Stimulated activated CD4-positive, alpha-beta T cell treated with anti-CD3 and anti-CD28 coated beads, TNF-alpha, amount 100 ng/mL, for 48 hours (primary cell): Measurements from ENCODE around the gene JUND.
A peak's percentile ranks its signal among the peaks of the same experiment; 100 is the strongest.

Experiments used
- DNase-seq, 3 donors: peaks; one replicate each; pipeline ENCODE4 v3.0.0-alpha.2; 2020; ENCODE audit warnings: low read depth in 3 of 3

The JUND gene

DNA sequence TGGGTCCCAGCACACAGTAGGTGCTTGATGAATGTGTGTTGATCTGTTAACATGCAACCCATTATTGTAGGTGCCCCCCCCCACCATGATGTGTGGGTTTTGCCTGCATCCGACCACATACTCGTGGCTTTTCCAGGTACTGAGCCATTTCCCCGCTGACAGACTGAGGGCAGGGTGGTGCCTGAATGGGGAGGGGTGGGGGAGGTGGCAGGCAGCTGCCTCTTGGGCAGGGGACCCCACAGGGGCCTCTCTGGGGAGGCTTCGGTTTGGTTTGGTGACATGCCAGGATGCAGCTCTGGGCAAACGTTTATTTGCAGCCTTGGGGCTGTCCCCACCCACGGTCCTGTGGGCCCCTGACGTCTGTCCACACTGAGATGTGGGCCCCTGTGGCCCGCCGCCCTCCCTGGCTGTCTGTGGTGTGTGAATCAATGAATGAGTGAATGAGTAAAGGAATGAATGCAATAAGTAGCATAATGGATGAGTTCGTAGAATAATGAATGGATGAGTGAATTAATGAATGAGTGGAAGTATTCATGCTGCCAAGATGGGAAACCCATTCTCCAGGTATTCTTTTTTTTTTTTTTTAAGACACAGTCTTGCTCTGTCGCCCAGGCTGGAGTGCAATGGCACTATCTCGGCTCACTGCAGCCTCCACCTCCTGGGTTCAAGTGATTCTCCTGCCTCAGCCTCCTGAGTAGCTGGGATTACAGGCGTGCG is 9.0 kb upstream of the JUND start:
- peak; percentile 85 to 95 (median 88) for DNase-seq

DNA sequence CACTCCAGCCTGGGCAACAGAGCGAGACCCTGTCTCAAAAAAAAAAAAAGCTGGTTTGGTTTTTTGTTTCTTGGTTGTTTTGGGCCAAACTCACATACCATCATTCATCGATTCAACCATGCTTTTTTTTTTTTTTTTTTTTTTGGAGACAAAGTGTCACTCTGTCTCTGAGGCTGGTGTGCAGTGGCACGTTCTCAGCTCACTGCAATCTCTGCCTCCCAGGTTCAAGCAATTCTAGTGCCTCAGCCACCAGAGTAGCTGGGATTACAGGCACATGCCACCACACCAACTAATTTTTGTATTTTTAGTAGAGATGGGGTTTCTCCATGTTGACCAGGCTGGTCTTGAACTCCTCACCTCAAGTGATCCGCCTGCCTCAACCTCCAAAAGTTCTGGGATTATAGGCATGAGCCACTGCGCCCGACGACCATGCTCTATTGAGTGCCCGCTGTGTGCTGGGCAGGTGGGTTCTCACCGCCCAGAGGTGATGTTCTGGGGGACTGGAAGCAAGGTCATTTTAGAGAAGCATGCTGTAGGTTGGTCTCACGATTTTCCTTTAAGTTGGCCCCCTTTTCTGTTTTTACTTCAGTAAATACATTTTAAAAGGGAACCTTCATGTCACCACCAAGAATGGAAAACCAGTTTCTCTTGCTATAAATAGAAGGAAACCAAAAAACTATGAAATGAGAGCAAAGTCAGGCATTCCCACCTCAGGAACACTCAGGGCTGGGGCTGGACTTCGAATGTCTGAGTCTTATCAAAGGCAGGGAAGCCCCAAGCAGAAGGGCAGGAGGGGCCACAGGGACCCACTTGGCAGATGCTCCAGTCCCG is 8.3 kb upstream of the JUND start:
- no peak for DNase-seq

DNA sequence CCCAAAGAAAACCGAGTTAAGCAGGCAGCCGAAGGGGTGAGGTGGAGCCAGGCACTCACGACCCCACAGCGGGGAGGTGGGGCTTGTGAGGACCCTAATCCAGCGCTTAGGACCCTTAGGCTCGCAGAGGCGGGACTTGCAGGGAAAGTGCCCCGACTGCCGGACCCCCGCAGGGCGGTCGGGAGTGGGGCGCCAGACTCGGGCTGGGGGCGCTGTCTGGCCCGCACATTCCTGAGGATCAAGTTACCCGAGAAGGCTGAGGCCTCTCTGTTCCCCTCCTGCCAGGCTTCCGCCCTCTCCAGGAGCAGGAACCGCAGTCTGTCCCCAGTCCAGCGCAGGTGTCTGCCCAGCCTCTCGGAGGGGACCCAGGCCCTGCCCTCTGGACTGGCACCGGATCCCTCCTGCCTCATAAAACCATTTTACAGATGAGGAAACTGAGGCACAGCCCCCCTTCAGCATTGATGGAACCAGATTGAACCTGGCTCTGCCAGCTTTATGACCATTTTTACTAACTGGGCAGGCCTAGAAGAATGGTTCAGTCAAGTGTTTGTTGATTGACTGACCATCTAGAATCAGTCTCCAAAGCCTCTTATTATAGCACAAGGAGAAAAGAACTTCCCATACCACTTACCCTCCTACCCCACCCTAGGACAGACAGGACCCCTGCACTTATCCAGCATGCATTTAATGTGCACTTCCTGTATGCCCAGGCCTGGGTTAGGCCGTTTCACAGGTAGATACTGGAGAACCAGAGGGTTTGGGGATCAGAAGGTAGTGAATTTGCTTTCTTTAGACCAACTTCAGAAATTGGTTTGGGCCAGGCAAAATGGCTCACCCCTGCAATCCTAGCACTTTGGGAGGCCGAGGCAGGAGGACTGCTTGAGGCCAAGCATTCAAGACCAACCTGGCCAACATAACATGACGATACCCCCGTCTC is 6.7 kb upstream of the JUND start:
- no peak for DNase-seq

DNA sequence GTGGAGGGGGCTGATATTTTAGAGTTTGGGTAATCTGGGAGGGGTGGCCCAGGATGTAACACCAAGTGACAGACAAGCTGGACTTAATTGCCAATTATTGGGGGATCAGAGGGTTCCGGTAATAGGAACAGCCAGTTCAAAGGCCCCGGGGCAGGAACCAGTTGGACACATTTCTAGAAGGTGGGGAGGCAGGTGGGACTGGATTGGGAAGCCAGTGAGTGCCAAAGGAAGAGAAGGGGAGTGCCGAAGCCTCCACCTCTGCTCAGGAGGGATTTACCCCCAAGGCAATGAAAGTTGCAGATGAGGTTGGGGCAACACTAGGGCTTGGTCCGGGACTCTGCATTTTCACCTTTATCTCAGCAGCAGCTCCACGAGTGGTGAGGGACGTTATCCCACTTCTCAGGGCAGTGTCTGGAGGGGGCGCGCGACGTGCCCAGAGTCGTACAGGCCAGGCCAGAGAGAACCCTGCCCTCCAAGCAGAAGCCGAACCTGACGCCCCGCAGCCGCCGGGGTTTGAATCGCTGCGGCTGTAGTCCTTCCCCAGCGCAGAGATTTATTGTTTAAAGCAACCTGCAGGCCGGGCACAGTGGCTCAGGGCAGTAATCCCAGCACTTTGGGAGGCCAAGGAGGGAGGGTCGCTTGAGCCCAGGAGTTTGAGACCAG is 5.7 kb upstream of the JUND start:
- no peak for DNase-seq

DNA sequence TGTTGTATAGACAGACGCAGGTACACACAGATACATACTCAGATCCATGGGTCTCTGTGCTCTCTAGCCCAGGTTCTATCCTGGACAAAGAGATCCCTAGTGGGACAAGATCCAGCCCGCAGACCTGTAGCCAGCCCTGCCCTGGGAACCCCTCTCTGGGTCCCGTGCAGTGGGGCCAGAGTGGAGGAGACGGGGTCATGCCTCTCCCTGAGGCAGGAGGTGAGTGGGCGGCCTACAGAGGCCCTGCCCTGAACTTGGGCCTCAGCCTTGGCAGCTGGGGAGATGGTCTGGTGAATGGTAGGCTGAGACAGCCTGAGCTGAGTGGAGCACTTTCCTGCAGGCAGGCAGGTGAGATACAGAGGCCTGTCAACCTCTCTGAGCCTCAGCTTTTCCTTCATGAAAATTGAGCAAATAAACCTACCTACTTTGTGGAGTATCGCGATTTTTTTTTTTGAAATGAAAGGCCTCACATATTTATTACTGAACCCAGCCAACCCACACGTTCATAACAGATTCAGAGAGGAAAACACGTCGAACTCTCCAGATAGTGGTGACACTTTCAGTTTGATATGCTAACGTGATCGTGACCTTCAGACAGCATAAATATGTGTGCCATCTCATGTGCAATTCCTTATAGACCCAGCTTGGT is 3.4 kb upstream of the JUND start:
- peak in 1 of 3 donors; percentile 65 for DNase-seq

DNA sequence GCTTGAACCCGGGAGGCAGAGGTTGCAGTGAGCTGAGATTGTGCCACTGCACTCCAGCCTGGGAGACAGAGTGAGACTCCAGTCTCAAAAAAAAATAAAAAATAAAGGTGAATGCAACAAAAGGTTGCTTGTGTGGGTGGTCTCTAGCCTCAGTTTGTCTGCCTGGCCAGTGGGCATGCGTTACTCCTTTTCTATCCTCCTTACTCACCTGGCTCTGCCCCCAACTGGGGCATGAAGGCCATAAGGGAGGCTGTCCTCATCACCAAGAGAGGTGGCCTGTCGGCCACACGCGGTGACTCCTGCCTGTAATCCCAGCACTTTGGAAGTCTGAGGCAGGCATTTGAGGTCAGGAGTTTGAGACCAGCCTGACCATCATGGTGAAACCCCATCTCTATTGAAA is 1.9 kb upstream of the JUND start:
- no peak for DNase-seq

DNA sequence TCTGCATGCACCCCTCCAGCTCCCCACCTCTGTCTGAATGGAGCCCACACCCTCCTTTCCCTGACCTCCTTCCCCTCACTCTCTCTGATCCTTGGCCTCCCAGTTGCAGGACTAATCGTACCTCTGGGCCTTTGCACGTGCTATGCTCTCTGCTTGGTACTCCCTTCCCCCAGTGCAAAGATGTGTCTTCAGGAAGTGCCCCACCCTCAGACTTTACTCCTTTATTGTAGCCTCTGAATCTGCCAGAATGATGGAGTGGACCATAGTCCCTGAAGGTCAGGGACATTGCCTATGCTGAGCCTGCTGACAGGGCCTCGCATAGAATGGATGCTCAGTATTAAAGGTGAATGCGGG is 1.3 kb upstream of the JUND start:
- DNase-seq, result no peak

DNA sequence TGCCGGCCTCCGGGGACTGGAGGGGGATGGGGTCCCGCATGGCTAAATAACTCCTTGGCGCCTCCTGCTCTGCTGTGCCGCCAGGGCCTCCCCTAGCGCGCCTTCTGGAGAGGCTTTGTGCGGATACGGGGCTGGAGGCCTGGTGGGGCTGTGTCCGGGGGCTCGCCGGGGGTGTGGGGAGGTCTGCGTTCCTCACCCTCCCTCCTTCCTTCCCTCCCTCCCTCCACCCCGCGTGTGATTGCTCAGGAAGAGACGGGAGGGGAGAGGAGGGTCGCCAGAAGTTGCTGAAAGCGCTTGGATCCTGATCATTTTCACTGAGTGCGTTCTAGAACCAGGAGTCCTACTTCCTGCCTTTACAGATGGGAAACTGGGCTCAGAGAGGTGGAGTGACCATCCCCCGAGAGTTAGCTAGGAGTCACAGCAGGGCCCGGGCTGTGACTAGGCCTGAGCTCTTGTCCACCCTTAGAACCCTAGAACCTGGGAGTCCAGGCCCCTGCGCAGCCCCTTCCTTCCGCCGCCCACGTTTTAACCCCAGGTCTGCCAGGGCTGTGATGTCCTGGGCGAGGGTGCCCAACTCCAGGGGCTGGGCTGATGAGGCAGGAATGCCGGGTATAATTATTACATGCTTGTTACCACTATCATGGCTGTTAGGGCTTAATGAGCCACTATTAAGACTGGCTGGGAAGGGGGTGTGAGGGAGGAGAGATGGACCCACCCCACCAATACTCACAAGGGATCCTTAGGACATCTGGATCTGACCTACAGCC is 782 bp upstream of the JUND start:
- DNase-seq, result no peak

DNA sequence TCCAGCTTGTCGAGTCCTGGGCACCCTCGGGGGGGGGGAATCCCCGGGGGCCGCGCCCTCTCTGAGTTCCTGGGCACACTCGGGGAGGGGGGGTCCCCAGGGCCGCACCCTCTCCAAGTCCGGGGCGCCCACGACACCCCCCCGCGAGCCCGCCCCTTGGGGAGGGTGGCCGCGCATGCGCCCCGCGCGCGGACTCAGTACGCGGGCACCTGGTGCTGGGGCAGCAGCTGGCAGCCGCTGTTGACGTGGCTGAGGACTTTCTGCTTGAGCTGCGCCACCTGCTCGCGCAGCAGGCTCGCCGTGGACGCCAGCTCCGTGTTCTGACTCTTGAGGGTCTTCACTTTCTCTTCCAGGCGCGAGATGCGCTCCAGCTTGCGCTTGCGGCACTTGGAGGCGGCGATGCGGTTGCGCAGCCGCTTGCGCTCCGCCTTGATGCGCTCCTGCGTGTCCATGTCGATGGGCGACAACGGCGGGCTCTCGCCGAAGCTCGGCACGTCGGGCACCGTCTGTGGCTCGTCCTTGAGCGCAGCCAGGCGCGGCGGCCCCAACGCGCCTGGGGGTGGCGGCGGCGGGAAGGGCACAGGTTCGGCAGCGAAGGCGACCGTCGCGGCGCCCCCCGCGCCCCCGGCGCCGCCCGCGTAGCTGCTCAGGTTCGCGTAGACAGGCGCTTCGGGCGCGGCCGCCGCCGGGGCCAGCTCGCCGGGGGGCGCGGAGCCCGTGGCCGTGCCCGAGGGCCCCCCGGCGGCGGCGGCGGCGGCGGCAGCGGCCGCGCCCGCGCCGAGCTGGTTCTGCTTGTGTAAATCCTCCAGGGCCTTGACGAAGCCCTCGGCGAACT is 958 bp downstream of the JUND start:
- DNase-seq, result peak in 2 of 3 donors; percentile 58 to 65

DNA sequence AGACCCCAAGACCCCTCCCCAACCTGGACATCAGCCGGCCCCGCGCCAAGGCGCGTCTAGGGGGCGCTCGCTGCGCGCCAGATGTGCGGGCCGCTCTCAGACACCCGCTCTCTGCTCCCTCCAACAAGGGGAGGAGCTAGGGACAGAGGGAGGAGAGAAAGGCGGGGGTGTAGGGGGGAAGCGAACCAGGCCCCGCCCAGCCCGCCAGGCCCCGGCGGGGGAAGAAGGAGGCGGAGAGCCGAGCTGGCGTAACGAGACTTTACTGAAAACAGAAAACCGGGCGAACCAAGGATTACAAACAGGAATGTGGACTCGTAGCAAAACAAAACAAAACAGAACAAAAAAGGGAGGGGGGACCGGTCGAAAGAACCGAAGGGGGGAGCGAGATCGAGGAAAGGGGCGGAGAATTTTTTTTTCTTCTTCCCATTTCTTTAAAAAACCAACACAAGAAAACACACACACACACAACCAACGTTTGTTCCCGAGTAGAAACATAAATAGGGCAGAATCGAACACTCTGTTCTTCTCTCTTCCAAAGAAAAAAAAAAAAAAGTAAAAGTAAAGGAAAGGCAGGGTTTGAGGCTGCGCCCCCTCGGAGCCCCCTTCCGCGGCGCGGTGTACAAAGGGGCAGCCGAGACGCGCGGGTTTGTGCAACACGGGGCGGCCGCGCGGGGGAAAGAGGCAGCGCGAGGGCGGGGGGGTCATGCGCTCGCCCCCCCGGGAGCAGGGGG is 1.7 kb downstream of the JUND start:
- peak; percentile 79 to 88 (median 85) for DNase-seq

DNA sequence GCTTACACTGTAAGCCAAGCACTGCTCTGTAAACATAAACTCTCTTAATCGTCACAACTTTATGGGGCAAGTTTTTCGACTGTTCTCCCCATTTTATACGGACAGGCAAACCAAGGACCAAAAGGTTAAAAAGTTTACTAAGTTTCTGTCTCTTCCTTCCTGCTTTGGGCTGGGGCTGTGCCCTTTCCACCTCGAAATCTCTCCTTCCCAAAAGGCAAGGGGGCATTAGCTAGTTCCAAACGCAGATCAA is 2.2 kb downstream of the JUND start:
- DNase-seq, result no peak

DNA sequence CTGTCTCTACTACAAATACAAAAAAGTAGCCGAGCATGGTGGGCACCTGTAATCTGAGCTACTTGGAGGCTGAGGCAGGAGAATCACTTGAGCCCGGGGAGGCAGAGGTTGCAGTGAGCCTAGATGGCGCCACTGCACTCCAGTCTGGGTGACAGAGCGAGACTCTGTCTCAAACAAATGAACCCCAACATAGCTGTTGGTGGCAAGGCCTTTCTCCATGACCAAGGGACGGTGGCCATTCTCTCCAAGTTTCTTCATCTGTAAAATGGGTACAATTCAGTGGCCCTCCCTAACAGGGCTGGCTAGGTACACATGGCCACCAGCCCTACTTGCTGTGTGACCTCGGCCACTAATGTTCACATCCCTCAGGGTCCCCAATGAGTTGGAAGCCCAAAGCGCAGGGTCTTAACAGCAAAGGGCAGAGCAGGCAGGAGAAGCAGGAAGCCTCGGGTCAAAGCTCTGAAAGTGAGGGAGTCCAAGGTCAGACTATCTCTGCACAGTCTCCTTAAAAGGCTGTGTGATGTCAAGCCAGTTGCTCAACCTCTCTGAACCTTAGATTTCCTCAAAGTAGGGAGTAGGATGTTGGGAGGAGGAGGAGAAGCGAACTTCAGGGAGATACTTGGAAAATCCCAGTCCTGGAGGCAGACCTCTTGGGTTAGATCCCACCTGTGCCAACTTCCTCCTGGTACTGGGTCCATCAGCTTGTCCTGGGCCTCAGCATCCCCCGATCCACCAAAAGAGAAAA is 2.7 kb downstream of the JUND start:
- DNase-seq, result no peak

DNA sequence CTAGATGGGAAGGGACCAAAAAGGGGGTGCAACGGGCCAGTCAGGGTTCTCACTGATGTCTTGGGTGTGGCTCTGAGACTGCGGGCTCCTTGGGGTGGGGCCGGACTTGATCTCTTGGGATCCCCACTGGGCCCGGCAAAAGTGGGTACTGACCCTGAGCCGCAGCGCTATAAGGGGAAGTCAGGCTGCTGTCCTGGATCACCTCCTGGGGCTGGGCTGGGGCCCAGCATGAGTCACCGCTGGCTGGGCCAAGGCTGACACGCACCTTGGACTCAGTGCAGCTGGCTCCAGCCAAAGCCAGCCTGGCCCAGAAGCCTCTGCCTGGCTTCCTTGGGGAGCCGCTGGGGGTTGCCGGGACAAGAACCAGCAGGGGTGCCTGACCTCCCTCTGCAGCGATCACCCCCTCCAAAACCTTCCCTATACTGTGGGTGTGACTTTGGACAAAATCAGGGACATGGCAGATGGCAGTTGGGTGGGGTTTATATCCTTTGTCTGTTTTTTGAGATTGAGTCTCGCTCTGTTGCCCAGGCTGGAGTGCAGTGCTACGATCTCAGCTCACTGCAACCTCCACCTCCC is 6.6 kb downstream of the JUND start:
- DNase-seq, result no peak

DNA sequence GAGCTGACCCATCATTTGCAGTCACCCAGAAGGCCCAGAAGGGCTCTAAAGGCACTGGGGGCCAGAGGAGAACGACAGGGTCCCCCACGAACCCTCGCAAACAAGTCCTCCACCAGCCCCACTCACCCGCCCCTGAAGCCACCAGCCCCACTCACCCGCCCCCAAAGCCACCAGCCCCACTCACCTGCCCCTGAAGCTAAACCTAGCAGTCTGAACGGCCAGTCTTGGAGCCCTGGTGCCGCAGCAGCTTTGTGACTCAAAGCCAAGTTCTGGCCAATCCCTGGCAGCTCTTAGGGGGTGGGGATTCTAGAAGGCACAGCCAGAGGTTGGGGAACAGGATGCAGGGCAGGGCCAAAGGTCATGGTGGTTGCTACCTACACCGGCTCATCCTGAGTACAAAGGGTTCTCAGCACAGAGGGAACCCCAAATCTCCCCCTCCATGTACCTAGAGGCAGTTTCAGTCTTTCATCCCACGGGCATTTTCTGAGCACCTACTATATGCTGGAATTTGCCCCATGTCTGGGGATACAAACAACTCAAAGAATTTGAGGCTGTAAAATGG is 7.1 kb downstream of the JUND start, which contains the start of gene IQCN:
Gene IQCN, minus strand, starts transcription at position 234 of the 562 bp plus-strand sequence. CDS start 4,974 bp downstream, outside the sequence.
- no peak for DNase-seq

DNA sequence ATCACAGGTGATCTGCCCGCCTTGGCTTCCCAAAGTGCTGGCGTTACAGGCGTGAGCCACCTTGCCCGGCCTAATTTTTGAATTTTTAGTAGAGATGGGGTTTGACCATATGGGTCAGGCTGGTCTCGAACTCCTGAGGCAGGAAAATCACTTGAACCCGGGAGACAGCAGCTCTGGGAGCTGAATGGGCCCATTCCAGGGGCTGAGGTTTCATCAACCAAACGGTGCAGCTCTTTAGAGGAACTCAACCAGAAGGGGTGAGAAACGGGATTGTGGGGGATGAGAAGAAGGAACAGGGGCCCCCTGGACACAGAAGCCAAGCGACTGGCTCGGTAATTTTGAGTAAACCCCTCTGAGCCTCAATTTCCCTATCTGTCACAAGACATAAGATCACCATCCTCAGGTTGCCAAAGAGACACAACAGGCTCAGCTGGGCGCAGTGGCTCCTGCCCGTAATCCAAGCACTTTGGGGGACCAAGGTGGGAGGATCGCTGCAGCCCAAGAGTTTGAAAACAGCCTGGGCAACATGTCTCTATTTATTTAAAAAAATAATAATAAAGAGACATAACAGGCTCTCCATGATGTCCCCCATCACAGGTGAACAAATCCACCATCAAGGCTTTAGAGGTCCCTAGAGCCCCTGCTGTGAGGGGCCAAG is 7.7 kb downstream of the JUND start:
- DNase-seq, result no peak

DNA sequence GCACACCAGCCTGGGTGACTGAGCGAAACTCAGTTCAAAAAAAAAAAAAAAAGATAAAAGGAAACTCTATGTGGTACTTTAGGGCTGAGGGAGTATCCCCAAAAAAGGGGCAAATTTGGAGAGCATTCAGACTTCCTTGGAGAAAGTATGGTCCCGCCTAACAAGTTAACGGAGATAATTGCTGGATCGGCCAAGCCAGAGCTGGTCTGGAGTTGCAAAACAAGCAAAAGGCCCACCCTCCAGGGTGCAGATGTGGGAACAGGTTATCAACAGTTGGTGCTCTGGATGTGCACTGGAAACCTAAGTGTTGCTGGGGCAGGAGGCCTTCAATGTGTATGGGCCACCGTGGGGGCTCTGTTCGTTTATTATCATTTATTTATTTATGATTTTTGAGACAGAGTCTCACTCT is 10.0 kb downstream of the JUND start:
- DNase-seq, result no peak

DNA sequence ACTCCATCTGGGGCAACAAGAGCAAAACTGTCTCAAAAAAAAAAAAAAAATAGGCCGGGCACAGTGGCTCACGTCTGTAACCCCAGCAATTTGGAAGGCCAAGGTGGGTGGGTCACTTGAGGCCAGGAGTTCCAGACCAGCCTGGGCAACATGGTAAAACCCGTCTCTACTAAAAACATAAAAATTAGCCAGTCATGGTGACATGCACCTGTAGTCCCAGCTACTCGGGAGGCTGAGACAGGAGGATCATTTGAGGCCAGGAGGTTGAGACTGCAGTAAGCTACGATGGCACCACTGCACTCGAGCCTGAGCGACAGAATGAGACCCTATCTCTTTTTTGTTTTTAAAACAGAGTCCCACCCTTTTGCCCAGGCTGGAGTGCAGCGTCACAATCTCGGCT is 11.1 kb downstream of the JUND start:
- no peak for DNase-seq
